HepG2 (cell line): ENCODE measurements around the gene ADGRV1. TPM values are rescaled to one million over a fixed set of nuclear protein-coding genes. Genes with fewer than 3 reads are reported as not detected.

Source experiments
- ATAC-seq: fragments of 200-7000 bp; cut with Tn5 transposase; 3 replicates; pipeline ENCODE4 v1.9.1; 2020; ENCODE audit warnings: mild to moderate bottlenecking, moderate library complexity
- BruUV-seq: library from RNA; stranded (reverse); fragments of 400-500 nt; replicated peaks from 2 replicates; lab custom pipeline; 2021; lab: Mats Ljungman, UMichigan
- CTCF ChIA-PET: fragments of 300-600 bp; formaldehyde crosslinking; extraction: SDS; loops from one replicate; lab custom pipeline; 2021; ENCODE audit warnings: low total read pairs, inconsistent platforms, low intra/inter-chr PET ratio; lab: Yijun Ruan, JAX
- POLR2A ChIA-PET: fragments of 350-600 bp; sonication (Branson Sonifier 250); formaldehyde crosslinking; loops from one replicate; lab custom pipeline; 2020; ENCODE audit warnings: antibody characterized with exemption, inconsistent platforms; lab: Yijun Ruan, JAX
- DNase-seq: peaks from one replicate; pipeline ENCODE4 v3.0.0-alpha.2; 2015; ENCODE audit warnings: low spot score
- FAIRE-seq: peaks from 3 replicates; lab custom pipeline; 2011; peaks lifted over from hg19 to GRCh38; lab: Jason Lieb, UNC
- H2AFZ ChIP-seq: one replicate; pipeline ENCODE4 v1.6.1; 2011; ENCODE audit warnings: low read length, inconsistent platforms
- H3K27ac ChIP-seq: fragments of 300-600 bp; 3 replicates; pipeline ENCODE4 v1.8.0; 2011; ENCODE audit warnings: mixed run types, mild to moderate bottlenecking, mixed read lengths, low read length, inconsistent platforms; ENCODE audit not compliant: insufficient read depth; ENCODE audit errors: extremely low read length
- H3K27me3 ChIP-seq, 2 experiments: fragments of 200-600 bp in 1 of 2; 2 replicates in 1 of 2; 3 replicates in 1 of 2; pipeline versions ENCODE4 v1.6.0 to v1.8.0; 2011; ENCODE audit warnings: low read length in 2 of 2, mild to moderate bottlenecking in 2 of 2, moderate library complexity in 2 of 2, inconsistent platforms in 1 of 2; ENCODE audit not compliant: insufficient read depth in 2 of 2, control insufficient read depth in 1 of 2
- H3K36me3 ChIP-seq, 2 experiments: fragments of 200-600 bp in 1 of 2; replicated peaks in 1 of 2; 2 replicates in 1 of 2; 3 replicates in 1 of 2; pipeline versions ENCODE4 v1.5.1 to v1.8.0; 2011; ENCODE audit warnings: low read length in 2 of 2, inconsistent platforms in 1 of 2; ENCODE audit not compliant: insufficient read depth in 2 of 2, control insufficient read depth in 1 of 2
- H3K4me1 ChIP-seq: 2 replicates; pipeline ENCODE4 v1.5.1; 2012; ENCODE audit warnings: low read length, inconsistent platforms; ENCODE audit not compliant: insufficient read depth
- H3K4me2 ChIP-seq: 2 replicates; pipeline ENCODE4 v1.6.0; 2011; ENCODE audit warnings: low read depth, low read length, inconsistent platforms
- H3K4me3 ChIP-seq, 3 experiments: fragments of 200-600 bp in 1 of 3; sonication (generic), shearing (Covaris generic) in 1 of 3; replicated peaks in 1 of 3; 2 replicates each; pipeline ENCODE4 v1.5.1; 2011 to 2016; ENCODE audit warnings: low read length in 3 of 3, inconsistent platforms in 2 of 3, low read depth in 2 of 3, mild to moderate bottlenecking in 2 of 3, control low read depth in 1 of 3, mixed read lengths in 1 of 3; ENCODE audit not compliant: insufficient read depth in 1 of 3
- H3K79me2 ChIP-seq: one replicate; pipeline ENCODE4 v1.6.1; 2011; ENCODE audit warnings: low read length, inconsistent platforms; ENCODE audit not compliant: insufficient read depth
- H3K9ac ChIP-seq: 2 replicates; pipeline ENCODE4 v1.6.0; 2011; ENCODE audit warnings: mild to moderate bottlenecking, low read depth, low read length, inconsistent platforms; ENCODE audit not compliant: insufficient read depth
- H3K9me3 ChIP-seq: 2 replicates; pipeline ENCODE4 v1.5.1; 2012; ENCODE audit warnings: mild to moderate bottlenecking, low read length
- H4K20me1 ChIP-seq: 2 replicates; pipeline ENCODE4 v1.6.0; 2011; ENCODE audit warnings: inconsistent platforms, mild to moderate bottlenecking, low read length, moderate library complexity; ENCODE audit not compliant: insufficient read depth
- BORCS8-MEF2B ChIP-seq: sonication (generic); formaldehyde crosslinking; IDR thresholded peaks from 2 replicates; pipeline ENCODE4 v1.8.0; 2022; ENCODE audit warnings: mild to moderate bottlenecking, missing genetic modification reagents
- DPF2 ChIP-seq: sonication (generic); formaldehyde crosslinking; IDR thresholded peaks from 2 replicates; pipeline ENCODE4 v1.4.0; 2020; ENCODE audit warnings: mild to moderate bottlenecking, low read depth, missing genetic modification reagents, borderline replicate concordance
- FOSL2 ChIP-seq: sonication (generic); formaldehyde crosslinking; IDR thresholded peaks from 2 replicates; pipeline ENCODE4 v1.4.0; 2020; ENCODE audit warnings: missing genetic modification reagents
- HDAC2 ChIP-seq: sonication (generic); formaldehyde crosslinking; IDR thresholded peaks from 2 replicates; pipeline ENCODE4 v1.4.0; 2020; ENCODE audit warnings: missing genetic modification reagents
- PHF5A ChIP-seq: IDR thresholded peaks from one replicate; pipeline ENCODE4 v1.6.1; 2018; ENCODE audit warnings: low read depth, missing genetic modification reagents; ENCODE audit not compliant: unreplicated experiment
- RBFOX2 ChIP-seq: fragments of 200-400 bp; formaldehyde crosslinking; IDR thresholded peaks from 2 replicates; pipeline ENCODE4 v1.6.1; 2017; ENCODE audit warnings: low read depth, mild to moderate bottlenecking, low read length
- SIX4 ChIP-seq: sonication (generic); formaldehyde crosslinking; IDR thresholded peaks from 2 replicates; pipeline ENCODE4 v1.4.0; 2020; ENCODE audit warnings: missing genetic modification reagents
- SRSF9 ChIP-seq: fragments of 200-400 bp; formaldehyde crosslinking; IDR thresholded peaks from 2 replicates; pipeline ENCODE4 v1.6.1; 2018; ENCODE audit warnings: borderline replicate concordance, mild to moderate bottlenecking, low read depth, low read length; ENCODE audit not compliant: insufficient read depth, poor library complexity, severe bottlenecking
- ZNF138 ChIP-seq: sonication (generic); formaldehyde crosslinking; IDR thresholded peaks from 2 replicates; pipeline ENCODE4 v1.5.0; 2020; ENCODE audit warnings: mild to moderate bottlenecking, low read depth, missing genetic modification reagents
- ZNF501 ChIP-seq: sonication (generic); formaldehyde crosslinking; IDR thresholded peaks from 2 replicates; pipeline ENCODE4 v1.5.1; 2020; ENCODE audit warnings: mild to moderate bottlenecking, moderate library complexity, missing genetic modification reagents
- ZSCAN20 ChIP-seq: sonication (generic); formaldehyde crosslinking; IDR thresholded peaks from 2 replicates; pipeline ENCODE4 v1.4.0; 2020; ENCODE audit warnings: missing genetic modification reagents, mild to moderate bottlenecking, borderline replicate concordance
- WGBS: methylation state at CpG from one replicate; pipeline ENCODE4 v1.1.6; 2017; ENCODE audit warnings: low lambda C conversion rate; 5-methylcytosine and 5-hydroxymethylcytosine counted together
- in situ Hi-C: cut with HindIII; loops from 2 replicates; pipeline ENCODE4 v1.10.0; 2017; ENCODE audit warnings: low pct_unique_long_range_greater_than_20kb; ENCODE audit not compliant: extremely low pct_ligation_motif_present
- intact Hi-C: fragments of 100-400 bp; cut with micrococcal nuclease; formaldehyde crosslinking; loops from one replicate; pipeline ENCODE4 v1.10.0; 2022; ENCODE audit not compliant: unreplicated experiment
- polyA plus RNA-seq, 8 experiments: library from polyadenylated mRNA; depleted of rRNA in 3 of 8; stranded (reverse) in 7 of 8; unstranded in 1 of 8; fragments of >200 nt; fragmentation: Illumina TruSeq in 4 of 8; extraction: Trizol in 4 of 8; gene quantifications; 2 replicates each; pipeline versions ENCODE4 v1.2.1 to v1.2.3, GENCODE V29; 2011 to 2016; ENCODE audit warnings: low read depth in 4 of 8, missing spikeins in 1 of 8, mixed read lengths in 1 of 8; ENCODE audit not compliant: insufficient read depth in 1 of 8
- total RNA-seq, 5 experiments: library from RNA; depleted of rRNA; stranded (reverse); fragments of >200 nt; fragmentation: Illumina TruSeq; extraction: Trizol; gene quantifications; 2 replicates each; pipeline ENCODE4 v1.2.3, GENCODE V29; 2016; ENCODE audit warnings: low read depth in 1 of 5
- TF ChIP-seq, protein P1 (sequence below): sonication (generic); formaldehyde crosslinking; IDR thresholded peaks from 2 replicates; pipeline ENCODE4 v1.5.1; 2020; ENCODE audit warnings: mild to moderate bottlenecking, missing genetic modification reagents
- TF ChIP-seq, protein P2 (sequence below): sonication (generic); formaldehyde crosslinking; IDR thresholded peaks from 2 replicates; pipeline ENCODE4 v1.4.0; 2020; ENCODE audit warnings: low read depth, mild to moderate bottlenecking, missing genetic modification reagents
- TF ChIP-seq, protein P3 (sequence below): sonication (generic); formaldehyde crosslinking; IDR thresholded peaks from 2 replicates; pipeline ENCODE4 v1.8.1; 2023; ENCODE audit warnings: missing genetic modification reagents, inconsistent platforms, borderline replicate concordance

Gene ADGRV1
- total and polyA plus RNA-seq, 2 of the 13 experiments (the other 11 are each of a cell fraction or from before 2014, with no cell fraction given) = 1.7 to 3.9 TPM

DNA sequence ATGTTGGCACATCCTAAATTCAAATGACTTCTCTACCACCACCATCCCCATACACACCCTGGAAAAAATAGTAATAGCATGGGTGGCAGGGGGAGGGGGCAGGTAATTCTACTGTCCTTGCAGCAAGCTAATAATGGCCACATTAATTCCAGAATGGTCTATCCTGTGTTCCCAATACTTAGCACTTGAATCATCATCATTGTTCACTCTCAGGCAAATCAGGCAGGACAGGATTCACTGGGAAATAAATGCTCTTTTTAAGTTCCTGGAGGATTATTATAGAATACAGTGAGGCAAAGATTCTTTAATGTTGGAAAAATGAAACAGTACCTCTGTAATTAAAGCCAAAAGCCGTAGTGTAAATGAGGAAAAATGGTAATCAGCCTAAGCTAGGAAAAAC lies 570.0 kb downstream of the ADGRV1 start:
- POLR2A ChIA-PET = no interaction called here
- peaks cover 20% of the 10 kb centered on the region for H3K4me1 ChIP-seq

More for the DNA sequence above, 570.0 kb downstream of the ADGRV1 start:
- Histone ChIP-seq H3K36me3 (no peaks in the 10 kb centered on the region), H3K4me3 (no peak overlapping the region), H4K20me1 (no peaks in the 10 kb centered on the region), H3K9me3 (no peaks in the 10 kb centered on the region), H2AFZ (no peak overlapping the region), H3K79me2 (no peaks in the 10 kb centered on the region), H3K27me3 (no peaks in the 10 kb centered on the region), H3K9ac (no peak overlapping the region), H3K4me2 (no peak overlapping the region), H3K27ac (no peak overlapping the region)
- in situ Hi-C loops (no loop called here), intact Hi-C loops (no loop called here)
- no peak for TF ChIP-seq FOSL2 (CRISPR knock-in tag)
- TF ChIP-seq BORCS8-MEF2B (CRISPR knock-in tag) = no peak
- no peak for TF ChIP-seq ZNF501 (CRISPR knock-in tag)
- TF ChIP-seq ZSCAN20 (CRISPR knock-in tag) = no peak
- TF ChIP-seq HDAC2 (CRISPR knock-in tag) = no peak
- TF ChIP-seq PHF5A (CRISPR knock-in tag) = no peak
- no peak for TF ChIP-seq ZNF138
- no peak for TF ChIP-seq RBFOX2
- TF ChIP-seq SRSF9 = no peak
- TF ChIP-seq DPF2 (CRISPR knock-in tag) = no peak
- TF ChIP-seq SIX4 (CRISPR knock-in tag) = no peak
- TF ChIP-seq, protein P1, sequence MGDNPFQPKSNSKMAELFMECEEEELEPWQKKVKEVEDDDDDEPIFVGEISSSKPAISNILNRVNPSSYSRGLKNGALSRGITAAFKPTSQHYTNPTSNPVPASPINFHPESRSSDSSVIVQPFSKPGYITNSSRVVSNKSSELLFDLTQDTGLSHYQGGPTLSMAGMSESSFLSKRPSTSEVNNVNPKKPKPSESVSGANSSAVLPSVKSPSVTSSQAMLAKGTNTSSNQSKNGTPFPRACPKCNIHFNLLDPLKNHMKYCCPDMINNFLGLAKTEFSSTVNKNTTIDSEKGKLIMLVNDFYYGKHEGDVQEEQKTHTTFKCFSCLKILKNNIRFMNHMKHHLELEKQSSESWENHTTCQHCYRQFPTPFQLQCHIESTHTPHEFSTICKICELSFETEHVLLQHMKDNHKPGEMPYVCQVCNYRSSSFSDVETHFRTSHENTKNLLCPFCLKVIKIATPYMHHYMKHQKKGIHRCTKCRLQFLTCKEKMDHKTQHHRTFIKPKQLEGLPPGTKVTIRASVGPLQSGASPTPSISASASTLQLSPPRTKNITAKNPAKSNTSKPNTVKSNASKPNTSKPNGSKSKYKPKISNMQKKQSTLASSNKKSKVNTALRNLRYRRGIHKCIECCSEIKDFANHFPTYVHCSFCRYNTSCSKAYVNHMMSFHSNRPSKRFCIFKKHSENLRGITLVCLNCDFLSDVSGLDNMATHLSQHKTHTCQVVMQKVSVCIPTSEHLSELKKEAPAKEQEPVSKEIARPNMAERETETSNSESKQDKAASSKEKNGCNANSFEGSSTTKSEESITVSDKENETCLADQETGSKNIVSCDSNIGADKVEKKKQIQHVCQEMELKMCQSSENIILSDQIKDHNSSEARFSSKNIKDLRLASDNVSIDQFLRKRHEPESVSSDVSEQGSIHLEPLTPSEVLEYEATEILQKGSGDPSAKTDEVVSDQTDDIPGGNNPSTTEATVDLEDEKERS (CRISPR knock-in tag) = no peak
- TF ChIP-seq, protein P2, sequence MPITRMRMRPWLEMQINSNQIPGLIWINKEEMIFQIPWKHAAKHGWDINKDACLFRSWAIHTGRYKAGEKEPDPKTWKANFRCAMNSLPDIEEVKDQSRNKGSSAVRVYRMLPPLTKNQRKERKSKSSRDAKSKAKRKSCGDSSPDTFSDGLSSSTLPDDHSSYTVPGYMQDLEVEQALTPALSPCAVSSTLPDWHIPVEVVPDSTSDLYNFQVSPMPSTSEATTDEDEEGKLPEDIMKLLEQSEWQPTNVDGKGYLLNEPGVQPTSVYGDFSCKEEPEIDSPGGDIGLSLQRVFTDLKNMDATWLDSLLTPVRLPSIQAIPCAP (CRISPR knock-in tag) = no peak
- TF ChIP-seq, protein P3, sequence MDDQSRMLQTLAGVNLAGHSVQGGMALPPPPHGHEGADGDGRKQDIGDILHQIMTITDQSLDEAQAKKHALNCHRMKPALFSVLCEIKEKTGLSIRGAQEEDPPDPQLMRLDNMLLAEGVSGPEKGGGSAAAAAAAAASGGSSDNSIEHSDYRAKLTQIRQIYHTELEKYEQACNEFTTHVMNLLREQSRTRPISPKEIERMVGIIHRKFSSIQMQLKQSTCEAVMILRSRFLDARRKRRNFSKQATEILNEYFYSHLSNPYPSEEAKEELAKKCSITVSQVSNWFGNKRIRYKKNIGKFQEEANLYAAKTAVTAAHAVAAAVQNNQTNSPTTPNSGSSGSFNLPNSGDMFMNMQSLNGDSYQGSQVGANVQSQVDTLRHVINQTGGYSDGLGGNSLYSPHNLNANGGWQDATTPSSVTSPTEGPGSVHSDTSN = no peak
- BruUV-seq = no TSS peak
- FAIRE-seq (no peak), DNase-seq (no peak), ATAC-seq (no peak)
- CTCF ChIA-PET = no interaction called here
- 8% methylated on average over 1 of the region's 1 CpG for WGBS
